NT2/D1 (cell line): Measurements from ENCODE around the gene KIF22.

Experiments
- SUZ12 ChIP-seq: IDR thresholded peaks from 2 replicates; pipeline ENCODE4 v1.6.1; 2011; ENCODE audit not compliant: insufficient read length, insufficient read depth; ENCODE audit errors: extremely low read depth
- ZNF274 ChIP-seq: IDR thresholded peaks from 2 replicates; pipeline ENCODE4 v1.6.1; 2011; ENCODE audit warnings: mild to moderate bottlenecking, low read depth, low read length

- no peak for TF ChIP-seq ZNF274
- no peak for TF ChIP-seq SUZ12
These were observed 20.2 kb upstream of the KIF22 start for GRCh38 chr16:29770250-29770929.
